Spleen (tissue), 11 donors: ENCODE results near the gene KHDC4. TPM values are rescaled to one million over a fixed set of nuclear protein-coding genes. Genes with fewer than 3 reads are reported as not detected.

Experiments used
- DNase-seq: peaks from one replicate; pipeline ENCODE4 v3.0.0-alpha.2; 2020
- H3K27ac ChIP-seq, 8 donors: fragments of 200-600 bp; sonication (generic) in 7 of 8; 1 replicate in 4 of 8; 2 replicates in 4 of 8; pipeline versions ENCODE4 v1.5.0 to v1.8.0; 2016 to 2021; ENCODE audit warnings: inconsistent platforms in 4 of 8, mild to moderate bottlenecking in 4 of 8, moderate library complexity in 1 of 8
- H3K27me3 ChIP-seq, 7 donors: fragments of 200-600 bp; sonication (generic) in 6 of 7; replicated peaks in 1 of 7; 1 replicate in 4 of 7; 2 replicates in 3 of 7; pipeline versions ENCODE4 v1.5.0 to v1.8.0; 2016 to 2021; ENCODE audit warnings: inconsistent platforms in 3 of 7, mild to moderate bottlenecking in 1 of 7
- H3K36me3 ChIP-seq, 6 donors: fragments of 200-600 bp; sonication (generic) in 5 of 6; 1 replicate in 4 of 6; 2 replicates in 2 of 6; pipeline versions ENCODE4 v1.5.0 to v1.8.0; 2016 to 2021; ENCODE audit warnings: inconsistent platforms in 2 of 6
- H3K4me1 ChIP-seq, 6 donors: fragments of 200-600 bp; sonication (generic) in 5 of 6; 1 replicate in 3 of 6; 2 replicates in 3 of 6; pipeline versions ENCODE4 v1.5.0 to v1.8.0; 2016 to 2021; ENCODE audit warnings: inconsistent platforms in 3 of 6
- H3K4me3 ChIP-seq, 8 donors: fragments of 200-600 bp; sonication (generic) in 7 of 8; 1 replicate in 4 of 8; 2 replicates in 4 of 8; pipeline versions ENCODE4 v1.5.0 to v1.8.0; 2016 to 2021; ENCODE audit warnings: inconsistent platforms in 4 of 8, mild to moderate bottlenecking in 4 of 8, moderate library complexity in 2 of 8
- H3K9me3 ChIP-seq, 8 donors: fragments of 200-600 bp; sonication (generic) in 7 of 8; 1 replicate in 4 of 8; 2 replicates in 4 of 8; pipeline versions ENCODE4 v1.5.0 to v1.8.0; 2016 to 2021; ENCODE audit warnings: inconsistent platforms in 4 of 8
- POLR2A ChIP-seq, 3 donors: fragments of 450-650 bp; IDR thresholded peaks; one replicate each; pipeline ENCODE4 v1.5.1; 2017; ENCODE audit warnings: antibody characterized with exemption in 3 of 3, mild to moderate bottlenecking in 1 of 3
- POLR2AphosphoS5 ChIP-seq, 3 donors: sonication (generic); formaldehyde crosslinking; IDR thresholded peaks; one replicate each; pipeline ENCODE4 v1.5.1; 2017; ENCODE audit warnings: antibody characterized with exemption in 3 of 3
- WGBS, 5 donors: extraction: QIAGEN DNeasy Blood & Tissue Kit in 3 of 5; methylation state at CpG; one replicate each; pipeline versions ENCODE4 v1.1.5 to v1.1.7; 2013 to 2018; 5-methylcytosine and 5-hydroxymethylcytosine counted together
- intact Hi-C: fragments of 100-400 bp; cut with DNase I; formaldehyde crosslinking; loops from one replicate; pipeline ENCODE4 v1.15.0; 2023; ENCODE audit warnings: low total_unique reads
- polyA plus RNA-seq, 3 donors: library from polyadenylated mRNA; stranded (reverse); fragments of 200-250 nt; gene quantifications; one replicate each; pipeline ENCODE4 v1.2.1, GENCODE V29; 2013
- total RNA-seq, 7 donors: library from RNA; depleted of rRNA in 3 of 7; stranded (reverse); fragments of >200 nt in 3 of 7; fragmentation: NEBNext Ultra II Directional in 4 of 7; extraction: Animal tissue kit (Norgen Biotek cat#: 25700) in 4 of 7; gene quantifications; one replicate each; pipeline versions ENCODE4 v1.1.0 to v1.2.1, GENCODE V29; 2016 to 2021
- TF ChIP-seq, protein P1 (sequence below), 11 experiments: fragments of 200-600 bp in 7 of 11; fragments of 450-650 bp in 4 of 11; sonication (generic) in 4 of 11; IDR thresholded peaks in 8 of 11; conservative IDR thresholded peaks in 3 of 11; 1 replicate in 7 of 11; 2 replicates in 4 of 11; pipeline versions ENCODE4 v1.4.0 to v1.8.0; 2016 to 2021; ENCODE audit warnings: antibody characterized with exemption in 11 of 11, inconsistent platforms in 4 of 11, mild to moderate bottlenecking in 1 of 11
- donor health status: healthy with polysubstance abuse.
- donor health status: DM: no; HTN: no; CAD: no; lungs with moderate emphysema.
- donor health status: DM: no; HTN: no; CAD: no.
- donor health status: Bipolar disorder and iron deficiency.
- donor health status: healthy.
- donor health status: DM: no; HTN: no; CAD: no.
- donor health status: DM: yes; HTN: yes; CAD: no.

The KHDC4 gene
- total and polyA plus RNA-seq, 10 donors = 24.9 to 70.5 (median 50.7) TPM

DNA sequence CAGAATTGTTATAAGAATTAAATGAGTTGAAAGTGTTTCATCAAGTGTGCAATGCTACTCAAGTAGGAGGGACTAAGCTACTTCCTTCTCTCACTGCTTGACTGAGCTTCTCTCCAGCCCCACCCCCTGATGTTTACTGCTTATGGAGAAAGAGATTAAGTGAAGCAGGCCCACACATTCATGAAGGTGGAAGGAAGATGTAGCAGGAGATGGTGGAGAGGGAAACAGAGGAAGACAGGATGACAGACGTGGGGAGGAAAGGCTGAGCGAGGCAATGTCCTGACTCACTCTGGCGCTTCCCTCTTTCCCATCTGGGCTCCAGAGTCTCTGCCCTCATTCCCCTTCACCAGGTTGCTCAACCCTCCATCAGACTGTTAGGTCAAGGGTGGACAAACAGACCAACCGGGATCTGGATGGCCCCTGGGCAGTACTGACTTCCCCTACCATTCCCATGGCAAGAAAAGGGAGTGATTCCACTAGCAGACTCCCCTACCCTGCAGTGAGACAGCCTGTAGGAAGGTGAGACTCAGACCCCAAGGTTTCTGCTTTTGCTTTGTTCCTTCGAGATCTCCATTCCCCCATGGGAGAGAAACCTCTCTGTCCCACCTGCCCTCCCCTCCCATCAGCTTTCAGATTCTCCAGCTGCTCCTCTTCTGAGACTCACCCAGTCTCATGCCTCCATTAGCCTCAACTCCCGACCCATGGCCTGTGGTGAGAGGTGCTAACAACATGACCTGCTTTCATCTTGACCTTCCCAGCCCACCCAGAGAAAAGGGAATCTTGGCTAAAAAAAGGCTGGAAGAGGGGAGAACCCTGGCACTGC, 47.3 kb upstream of the KHDC4 start:
- intact Hi-C loops = loop anchor here (5.0 kb wide), 1 partner anchor 39 kb away; the partner anchor contains the start of gene RXFP4
- 37 to 45% (median 44%) methylated on average over 6 of the region's 6 CpGs for WGBS, 5 donors
- H3K4me3 ChIP-seq = peak overlapping the region in 2 of 8 donors; percentile 1 to 98
- no peaks in the 10 kb centered on the region for H3K9me3 ChIP-seq
- H3K4me1 ChIP-seq = peaks cover 41 to 84% (median 68%) of the 10 kb centered on the region in 6 donors
- no peaks in the 10 kb centered on the region for H3K27me3 ChIP-seq
- peak; percentile 78 for DNase-seq
- TF ChIP-seq POLR2AphosphoS5 (IDR thresholded peaks at IDR 0.05) (peak in 1 of 3 donors; percentile 54), POLR2A (IDR thresholded peaks at IDR 0.05) (no peak)
- TF ChIP-seq, protein P1, sequence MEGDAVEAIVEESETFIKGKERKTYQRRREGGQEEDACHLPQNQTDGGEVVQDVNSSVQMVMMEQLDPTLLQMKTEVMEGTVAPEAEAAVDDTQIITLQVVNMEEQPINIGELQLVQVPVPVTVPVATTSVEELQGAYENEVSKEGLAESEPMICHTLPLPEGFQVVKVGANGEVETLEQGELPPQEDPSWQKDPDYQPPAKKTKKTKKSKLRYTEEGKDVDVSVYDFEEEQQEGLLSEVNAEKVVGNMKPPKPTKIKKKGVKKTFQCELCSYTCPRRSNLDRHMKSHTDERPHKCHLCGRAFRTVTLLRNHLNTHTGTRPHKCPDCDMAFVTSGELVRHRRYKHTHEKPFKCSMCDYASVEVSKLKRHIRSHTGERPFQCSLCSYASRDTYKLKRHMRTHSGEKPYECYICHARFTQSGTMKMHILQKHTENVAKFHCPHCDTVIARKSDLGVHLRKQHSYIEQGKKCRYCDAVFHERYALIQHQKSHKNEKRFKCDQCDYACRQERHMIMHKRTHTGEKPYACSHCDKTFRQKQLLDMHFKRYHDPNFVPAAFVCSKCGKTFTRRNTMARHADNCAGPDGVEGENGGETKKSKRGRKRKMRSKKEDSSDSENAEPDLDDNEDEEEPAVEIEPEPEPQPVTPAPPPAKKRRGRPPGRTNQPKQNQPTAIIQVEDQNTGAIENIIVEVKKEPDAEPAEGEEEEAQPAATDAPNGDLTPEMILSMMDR (IDR thresholded peaks at IDR 0.05 in 8 of 11, conservative IDR thresholded peaks at IDR 0.05 in 3 of 11) = no peak
- H3K27ac ChIP-seq = peak overlapping the region; percentile 95 to 99 (median 98)
- peaks cover 0 to 17% (median 0%) of the 10 kb centered on the region in 6 donors for H3K36me3 ChIP-seq

GRCh38 chr1:155979597-155980343, 45.6 kb upstream of the KHDC4 start:
- 6 to 18% (median 11%) methylated on average over 4 of the region's 4 CpGs for WGBS, 5 donors
- Histone ChIP-seq H3K4me3 (peak overlapping the region; percentile 75 to 98 (median 90)), H3K4me1 (peaks cover 49 to 92% (median 81%) of the 10 kb centered on the region in 6 donors), H3K27me3 (no peaks in the 10 kb centered on the region), H3K27ac (peak overlapping the region; percentile 95 to 99 (median 98)), H3K36me3 (peaks cover 0 to 17% (median 0%) of the 10 kb centered on the region in 6 donors), H3K9me3 (no peaks in the 10 kb centered on the region)
- DNase-seq = peak; percentile 82
- TF ChIP-seq POLR2AphosphoS5 (IDR thresholded peaks at IDR 0.05) = peak in 2 of 3 donors; percentile 27 to 66
- TF ChIP-seq, protein P1 (IDR thresholded peaks at IDR 0.05 in 8 of 11, conservative IDR thresholded peaks at IDR 0.05 in 3 of 11) = no peak
- intact Hi-C loops = loop anchor here (5.0 kb wide), 1 partner anchor 37 kb away; the partner anchor contains the start of gene RXFP4

DNA sequence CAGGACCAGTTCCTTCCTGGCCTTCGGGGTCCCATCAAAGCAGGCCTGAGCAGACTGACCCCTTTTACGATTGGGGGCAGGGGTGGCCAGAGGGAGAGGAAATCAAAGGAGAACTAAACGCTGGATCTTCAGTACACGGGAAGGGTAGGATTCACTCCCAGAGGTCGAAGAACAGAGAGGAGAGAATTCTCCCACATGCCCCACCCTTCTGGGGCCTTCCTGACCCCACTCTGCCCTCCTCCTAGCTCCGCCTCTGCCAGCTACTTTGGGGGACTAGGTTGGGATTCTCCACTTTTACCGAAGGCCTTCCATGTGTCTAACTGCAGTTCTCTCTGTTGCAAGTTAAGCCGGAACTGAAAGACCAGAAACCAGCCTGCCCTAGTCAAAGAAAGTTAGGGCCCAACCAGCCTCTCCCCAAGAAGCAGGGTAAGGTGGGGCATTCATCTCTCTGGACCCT, 44.8 kb upstream of the KHDC4 start:
- H3K36me3 ChIP-seq = peaks cover 0 to 25% (median 0%) of the 10 kb centered on the region in 6 donors
- 0 to 1% (median 1%) methylated on average over 8 of the region's 8 CpGs for WGBS, 5 donors
- intact Hi-C loops = no loop called here
- peaks cover 57 to 92% (median 81%) of the 10 kb centered on the region in 6 donors for H3K4me1 ChIP-seq
- H3K27ac ChIP-seq = peak overlapping the region; percentile 95 to 99 (median 98)
- DNase-seq = peak; percentile 79
- TF ChIP-seq POLR2A (IDR thresholded peaks at IDR 0.05) = no peak
- TF ChIP-seq, protein P1 (IDR thresholded peaks at IDR 0.05 in 8 of 11, conservative IDR thresholded peaks at IDR 0.05 in 3 of 11) = no peak
- no peak for TF ChIP-seq POLR2AphosphoS5 (IDR thresholded peaks at IDR 0.05)
- peak overlapping the region; percentile 75 to 98 (median 90) for H3K4me3 ChIP-seq
- H3K9me3 ChIP-seq = no peaks in the 10 kb centered on the region
- H3K27me3 ChIP-seq = no peaks in the 10 kb centered on the region
